GM19328 (cell line): ENCODE data around the gene RNU1-1.
"Not testable (repeated sequence)": the region's sequence is repeated elsewhere in the genome, so short reads cannot be mapped to it uniquely, and the experiment has no call there.

ENCODE experiments used
- ATAC-seq: cut with Tn5 transposase; IDR thresholded peaks from one replicate; pipeline ENCODE4 v1.9.1; 2021; ENCODE audit warnings: mild to moderate bottlenecking, moderate library complexity; ENCODE audit not compliant: unreplicated experiment

RNU1-1 gene

DNA sequence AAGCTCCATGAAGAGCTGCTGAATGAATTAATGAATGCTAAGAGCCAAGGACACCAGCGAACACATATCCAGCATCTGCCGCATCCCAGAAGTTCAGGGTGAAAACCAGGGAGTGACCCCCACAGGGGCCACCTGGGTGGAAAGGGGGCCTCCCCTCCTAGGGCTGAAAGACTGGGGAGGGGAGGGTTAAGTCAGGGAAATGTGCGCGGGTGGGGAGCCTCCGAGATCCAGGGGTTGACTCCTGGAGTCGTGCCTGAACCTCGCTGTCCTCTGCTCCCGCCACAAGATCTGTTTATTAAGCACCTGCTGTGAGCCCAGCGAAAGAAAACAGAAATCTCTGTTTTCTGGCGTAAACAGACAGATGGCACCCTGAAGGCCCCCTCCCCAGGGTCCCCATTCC, 16.0 kb downstream of the RNU1-1 start:
- ATAC-seq, result not testable (repeated sequence)

DNA sequence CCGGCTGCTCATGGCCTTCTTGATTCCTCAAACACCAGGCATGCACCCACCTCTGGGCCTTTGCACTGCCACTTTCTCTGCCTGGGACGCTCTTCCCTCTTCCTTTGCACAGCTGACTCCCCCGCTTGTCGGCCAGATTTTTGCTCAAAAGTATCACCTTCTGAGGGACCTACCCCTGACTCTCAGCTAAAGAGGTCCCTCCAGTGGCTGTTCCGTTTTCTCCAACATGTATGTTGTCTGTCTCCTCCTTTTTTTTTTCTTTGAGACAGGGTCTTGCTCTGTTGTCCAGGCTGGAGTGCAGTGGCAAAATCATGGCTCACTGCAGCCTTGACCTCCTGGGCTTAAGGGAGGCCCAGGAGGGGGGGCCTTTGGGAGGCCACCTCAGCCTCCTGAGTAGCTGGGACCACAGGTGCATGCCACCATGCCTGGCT, 16.6 kb downstream of the RNU1-1 start:
- not testable (repeated sequence) for ATAC-seq

DNA sequence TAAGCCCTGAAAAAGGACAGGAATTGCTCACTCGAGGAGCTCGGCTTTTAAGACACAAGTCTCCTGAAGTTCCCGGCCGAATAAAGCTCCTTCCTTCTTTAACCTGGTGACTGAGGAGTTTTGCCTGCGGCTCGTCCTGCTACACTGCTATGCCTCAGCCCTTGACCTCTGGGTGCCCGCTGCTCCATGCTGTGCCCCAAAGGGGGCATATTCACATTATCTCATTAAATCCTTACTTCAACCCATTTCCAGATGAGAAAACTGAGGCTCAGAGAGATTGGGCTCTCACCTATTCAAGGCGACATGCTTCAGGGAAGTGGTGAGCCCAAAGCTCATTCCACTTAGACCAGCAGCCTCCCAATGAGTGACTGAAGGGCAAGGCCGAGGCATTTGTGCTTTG, 20.4 kb downstream of the RNU1-1 start:
- not testable (repeated sequence) for ATAC-seq

DNA sequence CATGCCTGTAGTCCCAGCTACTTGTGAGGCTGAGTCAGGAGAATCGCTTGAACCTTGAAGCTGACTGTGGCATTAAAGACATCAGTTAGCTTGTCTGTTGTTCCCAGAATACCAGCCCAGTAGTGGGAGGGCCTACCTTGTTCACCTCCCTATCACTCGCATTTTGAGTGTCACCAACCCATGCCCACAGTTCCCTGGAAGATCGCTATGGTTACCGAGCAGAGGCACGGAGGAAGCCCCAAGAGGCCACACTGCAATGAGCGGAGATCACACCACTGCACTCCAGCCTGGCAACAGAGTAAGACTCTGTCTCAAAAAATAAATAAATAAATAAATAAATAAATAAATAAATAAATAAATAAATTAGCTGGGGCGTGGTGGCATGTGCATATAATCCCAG, 21.1 kb downstream of the RNU1-1 start:
- not testable (repeated sequence) for ATAC-seq

DNA sequence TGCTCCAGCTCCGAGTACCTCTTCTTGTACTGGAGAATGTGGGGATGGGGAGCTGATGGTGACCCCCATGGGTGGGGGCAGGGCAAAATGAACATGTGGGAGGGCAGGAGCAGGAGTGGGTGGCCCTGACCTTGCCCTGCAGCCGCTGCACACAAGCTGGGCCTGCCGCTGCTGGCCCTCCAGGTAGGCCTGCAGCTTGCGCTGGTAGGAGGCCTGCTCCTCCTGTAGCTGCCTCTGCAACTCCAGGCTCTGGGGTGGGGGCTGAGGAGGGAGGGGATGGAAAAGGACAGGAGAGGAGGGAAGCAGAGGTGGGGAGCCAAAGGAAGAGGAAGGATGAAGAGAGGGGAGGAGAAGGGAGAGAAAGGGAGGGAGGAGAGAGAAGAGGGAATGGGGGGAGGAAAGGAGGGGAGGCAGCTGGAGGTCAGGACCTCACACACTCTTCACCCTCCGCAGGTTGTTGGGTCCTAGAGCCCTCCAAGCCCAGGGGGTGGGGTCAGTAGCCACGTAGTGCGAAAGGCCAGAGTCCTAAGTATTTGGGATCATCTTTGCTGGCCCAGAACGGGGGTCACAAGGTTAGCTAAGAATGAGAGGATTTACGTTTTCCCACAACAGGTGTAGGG, 22.9 kb downstream of the RNU1-1 start:
- ATAC-seq, result no peak

DNA sequence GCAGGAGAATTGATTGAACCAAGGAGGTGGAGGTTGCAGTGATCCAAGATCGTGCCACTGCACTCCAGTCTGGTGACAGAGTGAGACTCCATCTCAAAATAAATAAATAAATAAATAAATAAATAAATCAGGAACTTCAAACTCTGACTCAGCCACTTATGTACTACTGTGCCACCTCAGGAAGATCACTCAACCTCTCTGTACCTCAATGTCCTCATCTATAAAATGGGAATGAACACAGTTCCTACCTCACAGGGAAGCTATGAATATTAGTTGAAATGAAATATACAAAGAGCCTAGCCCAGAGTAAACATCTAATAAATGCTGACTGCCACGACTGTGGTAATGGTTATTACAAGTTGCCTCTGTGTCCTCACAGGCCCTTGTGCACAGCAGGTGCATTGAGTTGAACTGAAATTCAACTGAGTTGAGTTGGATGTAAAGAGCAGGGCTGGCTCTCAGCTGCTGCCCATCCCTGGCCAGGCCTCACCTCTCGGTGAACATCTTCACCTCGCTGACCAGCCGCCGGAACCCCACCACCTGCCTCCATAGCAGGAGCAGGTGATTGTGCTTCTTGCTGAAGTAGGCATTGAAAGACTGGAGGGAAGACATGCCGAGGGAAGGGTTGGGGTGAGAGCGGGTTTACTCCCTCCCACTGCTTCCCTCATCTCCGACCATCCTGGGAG, 24.7 kb downstream of the RNU1-1 start:
- ATAC-seq, result not testable (repeated sequence)

DNA sequence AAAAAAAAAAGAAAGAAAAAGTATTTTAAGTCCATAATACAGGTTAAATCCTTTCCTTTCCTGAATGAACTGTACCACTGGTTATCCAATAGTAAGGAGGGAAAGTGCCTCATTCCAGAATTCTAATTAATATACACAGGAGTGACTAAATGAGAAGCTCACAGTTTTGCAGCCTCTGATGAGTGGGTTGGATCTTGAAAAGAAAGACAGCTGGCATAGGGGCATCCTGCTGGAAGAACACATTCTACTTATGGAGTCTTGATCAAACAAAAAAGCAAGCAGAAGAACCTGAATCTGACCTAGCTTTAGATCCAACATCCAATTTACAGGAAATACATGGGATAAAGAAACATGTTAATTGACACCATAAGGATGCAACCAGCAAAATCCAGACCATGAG, 27.1 kb downstream of the RNU1-1 start:
- not testable (repeated sequence) for ATAC-seq

DNA sequence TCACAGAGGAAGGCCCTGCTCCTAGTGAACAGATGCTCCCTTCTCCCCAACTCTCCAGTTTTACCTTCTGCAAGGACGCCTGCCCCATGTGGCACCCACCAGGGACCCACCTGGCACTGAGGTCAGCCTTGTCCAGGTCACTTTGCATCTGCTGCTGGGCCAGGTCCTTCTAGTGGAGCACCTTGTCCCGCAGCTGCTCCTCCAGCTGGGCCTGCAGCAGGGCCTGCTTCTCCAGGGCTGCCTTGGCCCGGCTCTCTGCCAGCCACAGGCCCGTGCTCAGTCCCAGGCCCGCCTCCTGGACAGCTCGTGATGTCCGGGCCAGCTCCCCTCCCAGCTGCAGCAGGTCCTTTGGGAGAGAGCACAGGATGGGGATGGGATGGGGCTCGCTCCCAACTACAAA, 27.8 kb downstream of the RNU1-1 start:
- not testable (repeated sequence) for ATAC-seq

DNA sequence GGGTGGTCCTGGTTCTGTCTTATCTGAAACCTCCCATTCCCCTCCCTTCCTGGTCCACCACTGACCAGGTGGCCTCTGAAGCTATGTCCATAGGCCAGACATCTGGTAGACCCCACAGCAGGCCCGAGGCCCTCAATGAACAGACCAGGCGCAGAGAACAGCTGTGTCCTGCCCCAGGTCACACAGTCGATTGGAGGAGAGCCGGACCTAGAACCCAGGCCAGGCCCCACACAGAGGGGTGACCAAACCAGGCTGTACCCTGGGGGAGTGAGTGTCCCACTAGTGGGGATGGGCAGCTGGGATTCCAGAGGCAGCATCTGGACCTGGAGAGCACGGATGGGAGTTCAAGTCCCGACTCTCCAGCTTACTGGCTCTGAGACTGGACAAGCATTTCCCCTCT, 29.2 kb downstream of the RNU1-1 start:
- no peak for ATAC-seq

DNA sequence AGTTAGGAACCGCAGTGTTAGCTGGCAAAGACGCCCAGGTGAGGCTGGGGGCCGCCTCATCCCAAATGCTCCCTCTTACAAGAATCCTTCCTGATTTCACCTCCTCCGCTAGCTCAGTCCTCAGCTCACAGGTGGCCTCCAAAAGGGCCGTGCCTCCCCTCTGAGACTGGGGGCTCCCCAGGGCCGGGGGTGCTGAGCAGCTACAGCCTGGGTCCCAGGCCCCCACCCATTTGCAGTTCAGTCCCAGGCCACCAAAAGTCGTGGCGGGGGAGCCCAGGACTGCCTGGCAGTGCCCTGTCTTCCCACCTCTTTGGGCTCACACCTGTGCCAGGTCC, 29.6 kb downstream of the RNU1-1 start:
- no peak for ATAC-seq

DNA sequence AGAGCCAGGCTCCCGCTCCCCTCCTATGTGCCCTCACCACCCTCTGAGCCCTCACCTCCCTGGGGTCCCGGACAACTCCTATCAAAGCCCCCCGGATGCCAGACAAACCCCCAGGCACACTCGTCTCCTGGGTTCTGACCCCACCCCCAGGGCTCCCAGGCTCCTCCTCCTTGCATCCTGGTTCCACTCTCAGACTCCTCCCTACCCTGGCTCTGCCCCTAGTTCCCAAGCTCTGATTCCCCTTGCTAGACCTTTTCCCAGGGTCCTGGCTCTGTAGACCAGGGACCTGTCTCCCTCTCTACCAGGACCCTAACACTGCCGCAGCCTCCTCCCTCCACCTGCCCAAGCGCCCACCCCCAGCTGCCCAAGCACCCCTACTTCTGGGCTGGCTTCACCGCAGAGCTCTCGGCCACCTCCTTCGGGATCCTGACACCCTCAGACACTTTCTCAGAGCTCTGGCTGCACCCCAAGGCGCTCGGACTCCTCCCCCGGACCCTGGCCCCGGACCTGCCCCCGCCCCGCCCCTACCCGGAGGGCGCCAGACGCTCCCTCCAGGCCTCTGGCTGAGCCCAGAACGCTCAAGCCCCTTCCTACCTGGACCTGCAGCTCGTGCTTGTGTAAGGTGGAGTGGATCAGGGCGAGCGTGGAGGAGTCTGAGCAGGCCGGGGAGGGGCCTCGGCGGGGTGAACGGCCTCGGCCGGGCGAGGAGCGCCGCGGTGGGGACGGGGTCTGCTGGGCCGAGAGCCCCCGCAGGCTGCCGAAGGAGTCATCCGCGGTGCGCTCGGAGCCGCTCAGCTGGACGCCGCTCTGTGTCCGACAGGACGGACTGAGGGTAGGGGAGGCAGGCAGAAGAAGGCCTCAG, 30.2 kb downstream of the RNU1-1 start:
- ATAC-seq, result not testable (repeated sequence)

DNA sequence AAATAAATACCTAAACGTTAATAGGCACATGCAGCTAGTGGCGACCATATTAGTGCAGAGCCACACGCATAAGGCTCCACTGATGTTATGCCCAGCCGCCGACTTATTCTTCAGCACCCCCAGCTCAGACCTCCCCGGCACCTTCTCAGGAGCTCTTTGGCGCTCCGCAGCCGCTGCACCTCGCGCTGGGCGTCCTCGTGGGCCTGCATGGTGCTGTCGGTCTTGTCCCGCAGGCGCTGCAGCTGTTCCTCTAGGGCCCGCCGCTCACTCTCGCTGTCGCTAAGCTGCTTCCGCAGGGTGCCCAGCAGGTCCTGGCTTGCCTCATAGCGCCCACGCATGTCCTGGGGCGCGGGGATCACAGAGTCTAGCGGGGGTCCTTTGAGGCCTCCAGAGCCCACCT, 30.9 kb downstream of the RNU1-1 start:
- ATAC-seq, result not testable (repeated sequence)

DNA sequence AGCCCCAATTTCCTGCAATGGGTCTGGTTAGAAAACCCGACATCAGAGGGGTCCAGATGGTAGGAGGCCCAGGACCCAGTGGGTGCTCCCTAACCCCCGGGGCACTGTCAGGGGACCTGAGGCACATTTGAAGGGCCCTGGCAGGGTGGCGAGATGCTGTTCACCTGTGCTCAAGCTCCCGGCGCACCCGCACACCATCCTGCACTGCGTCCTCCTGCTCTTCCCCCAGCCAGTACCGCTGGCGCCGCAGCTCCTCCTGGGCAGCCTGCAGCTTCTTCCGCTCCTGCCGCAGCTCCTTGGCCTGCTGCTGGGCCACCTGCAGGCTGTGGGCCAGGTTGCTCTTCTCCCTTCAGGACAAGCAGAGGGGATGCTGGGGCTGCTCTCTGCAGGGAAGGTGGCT, 36.0 kb downstream of the RNU1-1 start:
- no peak for ATAC-seq

DNA sequence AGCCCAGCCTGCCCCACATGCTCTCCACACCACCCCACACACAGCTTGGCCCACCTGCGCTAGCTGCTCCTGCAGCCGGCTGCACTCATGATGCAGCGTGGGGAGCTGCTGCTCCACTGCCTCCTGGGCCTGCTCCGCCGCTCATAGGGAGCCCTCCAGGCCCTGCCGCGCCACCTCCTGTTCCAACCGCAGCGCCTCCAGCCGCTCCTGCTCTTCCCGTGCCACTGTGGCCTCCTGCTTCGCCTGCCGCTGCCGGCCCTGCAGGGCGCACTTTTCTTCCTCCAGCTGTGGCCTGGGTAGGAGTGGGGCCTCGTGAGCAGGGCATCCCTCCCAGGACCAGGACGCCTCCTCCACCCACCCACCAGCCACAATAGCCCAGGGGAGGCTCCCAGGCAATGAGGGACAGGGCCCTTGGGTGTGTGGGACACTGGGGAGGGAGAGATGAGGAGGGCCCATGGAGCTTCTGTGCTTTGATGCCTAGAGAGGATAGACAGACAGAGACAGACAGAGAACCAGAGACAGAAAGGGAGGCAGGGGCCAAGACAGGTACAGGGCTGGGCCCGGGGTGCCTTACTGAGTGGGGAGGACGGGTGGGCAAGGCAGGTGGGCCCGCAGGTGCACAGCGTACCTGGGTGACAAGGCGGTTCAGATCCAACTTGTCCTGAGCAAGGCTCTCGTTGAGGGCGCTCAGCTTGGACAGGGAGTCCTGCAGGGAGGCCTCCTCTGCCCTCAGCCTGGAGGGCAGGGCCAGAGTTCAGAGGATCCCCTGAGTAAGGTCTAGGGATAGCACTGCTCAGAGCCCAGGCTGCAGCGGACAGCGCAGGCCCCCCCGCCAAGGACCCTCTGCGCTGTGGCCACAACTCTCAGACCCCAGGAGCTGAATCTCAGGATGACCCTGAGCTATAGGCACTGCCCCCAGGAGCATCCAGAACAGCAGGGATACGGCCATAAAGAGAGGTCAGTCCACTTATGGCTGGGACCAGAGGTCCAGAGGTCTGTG, 38.0 kb downstream of the RNU1-1 start:
- ATAC-seq, result not testable (repeated sequence)

DNA sequence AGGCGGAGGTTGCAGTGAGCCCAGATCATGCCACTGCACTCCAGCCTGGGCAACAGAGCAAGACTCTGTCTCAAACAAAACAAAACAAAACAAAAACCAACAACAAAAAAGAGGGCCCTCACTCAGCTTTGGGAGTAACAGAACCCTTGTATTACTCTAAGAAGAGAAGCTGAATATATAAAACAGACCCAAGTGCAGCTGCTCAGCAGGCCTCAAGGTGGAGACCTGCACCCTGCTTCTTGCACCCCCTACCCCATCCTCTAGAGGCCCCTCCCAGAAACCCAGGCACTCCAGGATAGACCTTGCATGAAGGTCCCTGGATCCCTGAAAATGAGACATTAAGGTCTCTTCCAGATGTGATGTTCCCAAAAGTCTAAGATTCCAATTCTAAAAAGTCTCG, 39.2 kb downstream of the RNU1-1 start:
- ATAC-seq, result not testable (repeated sequence)

DNA sequence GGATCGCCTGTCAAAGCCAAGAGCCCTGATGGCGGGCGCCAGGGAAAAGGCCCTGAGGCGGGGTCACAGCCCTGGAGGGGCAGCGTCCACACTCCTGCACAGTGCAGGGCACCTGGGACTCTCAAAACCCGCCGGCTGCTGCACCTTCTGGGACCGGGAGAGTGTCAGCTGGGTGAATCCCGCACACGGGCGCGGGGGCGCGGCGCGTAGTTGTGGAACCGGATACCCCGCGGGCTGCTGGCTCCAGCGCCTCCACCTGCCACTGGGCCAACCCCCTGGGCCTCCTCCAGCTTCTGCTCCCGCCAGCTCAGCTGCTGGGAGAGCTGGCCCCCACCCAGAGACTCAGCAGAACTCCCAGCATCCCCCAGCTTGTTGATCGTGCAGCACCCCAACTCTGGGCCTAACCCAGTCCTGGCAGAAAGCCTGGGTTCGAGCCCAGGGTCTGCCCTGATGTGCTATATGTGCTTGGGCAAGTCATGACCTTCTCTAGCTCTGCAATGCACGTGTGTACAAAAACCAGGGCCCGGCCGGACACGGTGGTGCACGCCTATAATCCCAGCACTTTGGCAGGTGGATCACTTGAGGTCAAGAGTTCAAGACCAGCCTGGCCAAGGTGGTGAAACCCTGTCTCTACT, 39.8 kb downstream of the RNU1-1 start:
- no peak for ATAC-seq

DNA sequence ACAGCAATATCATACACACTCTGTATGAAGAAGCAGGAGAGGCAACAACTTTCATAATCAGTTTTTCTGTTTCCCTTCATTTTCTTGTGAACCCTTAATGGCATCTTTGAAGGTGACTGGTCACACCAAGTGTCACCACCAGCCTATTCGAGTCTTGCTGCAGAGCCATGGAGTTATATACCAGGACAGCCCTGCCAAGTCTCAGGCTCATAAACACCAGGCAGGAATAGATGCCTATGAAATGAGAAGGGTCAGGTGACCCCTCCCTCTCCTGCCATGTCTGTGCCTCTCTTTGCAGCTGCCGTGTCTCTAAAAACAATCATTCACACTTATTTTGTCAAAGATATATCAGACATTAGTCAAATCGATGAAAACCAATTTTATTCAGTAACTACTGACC, 45.5 kb downstream of the RNU1-1 start:
- no peak for ATAC-seq

DNA sequence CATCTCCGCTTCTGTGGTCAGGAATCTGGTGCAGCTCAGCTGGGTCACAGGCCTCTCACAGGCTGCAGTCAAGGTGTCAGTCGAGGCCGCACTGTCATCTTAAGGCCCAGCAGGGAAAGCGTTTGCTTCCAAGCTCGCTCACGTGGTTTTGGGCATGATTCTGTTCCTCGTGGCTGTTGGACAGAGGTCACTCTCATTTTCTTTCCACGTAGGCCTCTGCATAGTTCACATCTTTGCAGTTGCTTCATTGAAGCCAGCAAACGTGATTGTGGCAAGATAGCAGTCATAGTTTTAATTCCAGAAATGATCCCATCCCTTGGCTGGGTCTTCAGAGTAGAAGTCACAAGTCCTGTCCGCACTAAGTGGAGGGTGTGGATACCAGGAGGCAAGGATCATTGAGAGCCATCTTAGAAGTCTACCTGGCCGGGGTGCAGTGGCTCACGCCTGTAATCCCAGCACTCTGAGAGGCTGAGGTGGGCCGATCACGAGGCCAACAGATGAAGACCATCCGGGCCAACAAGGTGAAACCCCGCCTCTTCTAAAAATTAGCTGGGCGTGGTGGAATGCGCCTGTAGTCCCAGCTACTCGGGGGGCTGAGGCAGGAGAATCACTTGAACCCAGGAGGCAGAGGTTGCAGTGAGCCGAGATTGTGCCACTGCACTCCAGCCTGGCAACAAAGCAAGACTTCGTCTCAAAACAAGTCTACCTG, 49.0 kb downstream of the RNU1-1 start:
- no peak for ATAC-seq
